ENCODE data around the gene DBP. TPM values are rescaled to one million over a fixed set of nuclear protein-coding genes. Genes with fewer than 3 reads are reported as not detected.

DBP gene
- total and polyA plus RNA-seq, 7 donors, result 6.2 to 14.1 (median 10.5) TPM

DNA sequence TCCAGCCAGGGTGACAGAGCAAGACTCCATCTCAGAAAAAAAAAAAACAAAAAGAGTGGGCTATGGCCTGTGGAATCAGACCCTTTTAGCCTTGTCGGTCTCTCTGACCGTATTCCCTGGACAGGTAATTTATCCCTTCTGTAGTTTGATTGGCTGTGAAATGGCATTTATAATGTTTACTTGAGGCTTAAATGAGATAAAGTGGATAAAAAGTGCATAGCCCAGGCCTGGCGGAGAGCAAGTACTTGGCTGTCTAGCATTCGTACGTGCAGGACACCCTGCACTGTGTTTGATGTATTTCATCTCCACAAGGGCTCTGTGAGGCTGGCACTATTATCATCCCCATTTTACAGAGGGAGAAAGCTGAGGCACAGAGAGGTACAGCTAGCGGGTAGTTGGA lies 28.6 kb upstream of the DBP start:
- H3K36me3 ChIP-seq, result no peaks in the 10 kb centered on the region
- no peak overlapping the region for H3K27ac ChIP-seq
- H3K4me1 ChIP-seq, result peaks cover 0 to 7% (median 6%) of the 10 kb centered on the region in 4 donors
- no peak for DNase-seq
- no peaks in the 10 kb centered on the region for H3K27me3 ChIP-seq
- TF ChIP-seq POLR2AphosphoS5 (IDR thresholded peaks at IDR 0.05), result no peak
- TF ChIP-seq, protein P1, sequence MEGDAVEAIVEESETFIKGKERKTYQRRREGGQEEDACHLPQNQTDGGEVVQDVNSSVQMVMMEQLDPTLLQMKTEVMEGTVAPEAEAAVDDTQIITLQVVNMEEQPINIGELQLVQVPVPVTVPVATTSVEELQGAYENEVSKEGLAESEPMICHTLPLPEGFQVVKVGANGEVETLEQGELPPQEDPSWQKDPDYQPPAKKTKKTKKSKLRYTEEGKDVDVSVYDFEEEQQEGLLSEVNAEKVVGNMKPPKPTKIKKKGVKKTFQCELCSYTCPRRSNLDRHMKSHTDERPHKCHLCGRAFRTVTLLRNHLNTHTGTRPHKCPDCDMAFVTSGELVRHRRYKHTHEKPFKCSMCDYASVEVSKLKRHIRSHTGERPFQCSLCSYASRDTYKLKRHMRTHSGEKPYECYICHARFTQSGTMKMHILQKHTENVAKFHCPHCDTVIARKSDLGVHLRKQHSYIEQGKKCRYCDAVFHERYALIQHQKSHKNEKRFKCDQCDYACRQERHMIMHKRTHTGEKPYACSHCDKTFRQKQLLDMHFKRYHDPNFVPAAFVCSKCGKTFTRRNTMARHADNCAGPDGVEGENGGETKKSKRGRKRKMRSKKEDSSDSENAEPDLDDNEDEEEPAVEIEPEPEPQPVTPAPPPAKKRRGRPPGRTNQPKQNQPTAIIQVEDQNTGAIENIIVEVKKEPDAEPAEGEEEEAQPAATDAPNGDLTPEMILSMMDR (IDR thresholded peaks at IDR 0.05), result no peak
- no peak for TF ChIP-seq POLR2A (IDR thresholded peaks at IDR 0.05)
- TF ChIP-seq EP300 (IDR thresholded peaks at IDR 0.05), result no peak
- intact Hi-C loops (cut with DNase I), result no loop called here
- no peaks in the 10 kb centered on the region for H3K9me3 ChIP-seq
- whole genome bisulfite sequencing, 2 donors, result 35 to 90% methylated on average over 6 of the region's 6 CpGs
- H3K4me3 ChIP-seq, result no peak overlapping the region

- Histone ChIP-seq H3K27ac (no peak overlapping the region), H3K27me3 (no peaks in the 10 kb centered on the region), H3K4me3 (no peak overlapping the region), H3K4me1 (peaks cover 0 to 10% (median 9%) of the 10 kb centered on the region in 4 donors), H3K9me3 (no peaks in the 10 kb centered on the region), H3K36me3 (no peaks in the 10 kb centered on the region)
- WGBS, 2 donors, result 93% methylated on average over 14 of the region's 14 CpGs
- intact Hi-C loops (cut with DNase I), result no loop called here
- TF ChIP-seq POLR2A (IDR thresholded peaks at IDR 0.05) (no peak), EP300 (IDR thresholded peaks at IDR 0.05) (no peak), POLR2AphosphoS5 (IDR thresholded peaks at IDR 0.05) (no peak)
- TF ChIP-seq, protein P1 (IDR thresholded peaks at IDR 0.05), result no peak
- DNase-seq, result no peak
Measured at GRCh38 chr19:48664476-48664875, 27.3 kb upstream of the DBP start.

DNA sequence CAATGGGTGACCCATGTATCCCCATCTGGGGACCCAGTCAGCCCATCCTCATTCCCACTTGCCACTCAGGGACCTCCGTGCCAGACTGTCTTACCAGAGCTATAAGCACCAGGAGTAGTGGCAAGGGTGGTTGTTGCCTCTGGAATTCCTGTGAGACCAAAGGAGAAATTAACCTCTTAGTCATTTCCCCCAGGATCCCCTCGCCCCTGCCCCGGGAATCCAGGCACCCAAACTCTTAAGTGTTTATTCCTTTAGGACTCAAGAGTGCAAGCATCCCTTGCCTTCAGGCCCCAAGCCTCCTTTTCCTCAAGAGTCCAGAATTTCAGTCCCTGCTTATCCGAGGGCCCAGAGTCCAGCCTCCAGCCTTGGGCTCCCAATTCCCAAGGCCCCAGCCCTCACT lies 26.5 kb upstream of the DBP start:
- peaks cover 0 to 10% (median 9%) of the 10 kb centered on the region in 4 donors for H3K4me1 ChIP-seq
- intact Hi-C loops (cut with DNase I), result no loop called here
- H3K36me3 ChIP-seq, result no peaks in the 10 kb centered on the region
- no peaks in the 10 kb centered on the region for H3K27me3 ChIP-seq
- H3K4me3 ChIP-seq, result no peak overlapping the region
- H3K27ac ChIP-seq, result no peak overlapping the region
- 93 to 94% methylated on average over 4 of the region's 4 CpGs for WGBS, 2 donors
- TF ChIP-seq EP300 (IDR thresholded peaks at IDR 0.05), result no peak
- TF ChIP-seq, protein P1 (IDR thresholded peaks at IDR 0.05), result no peak
- no peak for TF ChIP-seq POLR2AphosphoS5 (IDR thresholded peaks at IDR 0.05)
- no peak for TF ChIP-seq POLR2A (IDR thresholded peaks at IDR 0.05)
- H3K9me3 ChIP-seq, result no peaks in the 10 kb centered on the region
- DNase-seq, result no peak

DNA sequence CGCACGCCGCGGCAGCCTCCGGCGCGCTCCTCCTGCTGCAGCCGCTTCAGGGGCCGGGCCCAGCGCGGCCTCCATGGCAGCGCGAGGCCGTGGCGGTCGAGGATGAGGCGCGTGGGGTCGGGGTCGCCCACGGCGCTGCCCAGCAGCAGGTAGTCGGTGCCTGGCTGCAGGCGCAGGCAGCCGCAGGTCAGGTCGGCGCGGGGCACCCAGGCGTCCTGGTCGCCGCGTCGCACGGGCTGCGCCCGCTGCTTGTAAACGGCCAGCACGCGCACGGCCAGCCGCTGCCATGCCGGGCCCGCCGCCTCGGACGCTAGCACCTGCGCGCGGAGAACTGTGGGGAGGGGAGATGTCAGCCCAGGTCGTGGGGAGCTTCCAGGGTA lies 24.5 kb upstream of the DBP start:
- Histone ChIP-seq H3K9me3 (no peaks in the 10 kb centered on the region), H3K27ac (no peak overlapping the region), H3K4me3 (no peak overlapping the region), H3K4me1 (peaks cover 0 to 10% (median 9%) of the 10 kb centered on the region in 4 donors), H3K27me3 (no peaks in the 10 kb centered on the region), H3K36me3 (no peaks in the 10 kb centered on the region)
- no peak for DNase-seq
- WGBS, 2 donors, result 96% methylated on average over 50 of the region's 50 CpGs
- intact Hi-C loops (cut with DNase I), result no loop called here
- TF ChIP-seq, protein P1 (IDR thresholded peaks at IDR 0.05), result no peak
- TF ChIP-seq POLR2A (IDR thresholded peaks at IDR 0.05) (no peak), POLR2AphosphoS5 (IDR thresholded peaks at IDR 0.05) (no peak), EP300 (IDR thresholded peaks at IDR 0.05) (no peak)

All from sigmoid colon (tissue), 7 donors.